Medulla oblongata (tissue), 1 donor: ENCODE measurements around the gene GCSAML.
"Not testable (repeated sequence)": the region's sequence is repeated elsewhere in the genome, so short reads cannot be mapped to it uniquely, and the experiment has no call there.

Experiments
- DNase-seq: peaks from one replicate; pipeline ENCODE4 v3.0.0-alpha.2; 2015; ENCODE audit errors: extremely low spot score

GCSAML gene

DNA sequence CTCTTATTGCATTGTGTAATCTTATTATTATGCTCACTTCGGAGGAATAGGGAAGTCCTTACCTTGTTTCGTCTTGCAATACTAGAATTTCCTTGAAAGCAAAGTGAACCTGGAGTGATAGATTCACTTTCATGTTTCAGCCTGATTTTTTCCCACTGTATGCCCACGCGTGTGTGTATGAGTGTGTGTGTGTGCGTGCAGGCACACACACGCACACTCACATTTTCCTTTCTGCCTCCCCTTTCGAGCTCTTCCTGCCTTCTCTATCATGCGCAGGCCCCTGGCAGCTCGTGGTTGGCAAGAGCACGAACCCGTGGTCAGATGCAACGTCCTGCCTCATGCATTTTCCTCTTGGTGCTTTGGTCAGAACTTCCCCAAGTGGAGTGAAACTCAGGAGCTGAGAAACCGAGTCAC, at the start of gene GCSAML:
TSS of gene GCSAML (plus strand) at position 366 of the 414 bp plus-strand sequence. CDS start 58 bp downstream, outside the sequence.
- DNase-seq, result no peak

DNA sequence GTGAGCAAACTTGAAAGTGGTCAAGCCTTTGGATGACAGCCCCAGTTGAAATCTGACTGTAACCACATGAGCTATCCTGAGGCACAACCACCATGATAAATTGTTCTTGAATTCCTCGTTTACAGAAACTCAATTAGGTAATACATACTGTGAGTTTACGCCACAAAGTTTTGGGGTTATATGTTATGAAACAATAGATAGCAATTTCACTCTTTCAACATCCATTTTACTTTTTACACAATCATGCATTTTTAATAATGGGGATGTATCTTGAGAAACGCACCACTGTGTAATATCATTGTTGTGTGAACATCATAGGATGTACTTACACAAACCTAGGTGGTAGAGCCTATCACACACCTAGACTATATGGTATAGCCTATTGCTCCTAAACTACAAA, 48.1 kb upstream of the GCSAML start:
- DNase-seq, result no peak

DNA sequence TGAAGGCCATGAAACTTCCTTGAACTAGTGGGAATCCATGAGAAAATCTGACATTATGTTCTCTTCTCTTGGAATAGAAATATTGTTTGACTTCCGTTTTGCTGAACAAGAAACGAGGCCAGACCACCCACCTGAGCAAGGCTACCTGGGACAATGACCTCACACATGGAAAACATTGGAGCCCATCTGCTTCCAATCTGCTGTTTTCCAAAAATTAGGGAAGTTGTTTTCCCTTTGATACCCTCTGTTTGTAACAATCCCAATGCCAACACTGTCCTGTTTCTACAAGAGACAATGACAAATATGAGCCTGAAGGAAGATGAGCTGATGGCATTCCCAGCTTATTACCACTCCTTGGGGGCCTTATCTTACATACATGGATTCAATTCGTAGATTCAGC, 42.1 kb upstream of the GCSAML start:
- DNase-seq, result no peak

DNA sequence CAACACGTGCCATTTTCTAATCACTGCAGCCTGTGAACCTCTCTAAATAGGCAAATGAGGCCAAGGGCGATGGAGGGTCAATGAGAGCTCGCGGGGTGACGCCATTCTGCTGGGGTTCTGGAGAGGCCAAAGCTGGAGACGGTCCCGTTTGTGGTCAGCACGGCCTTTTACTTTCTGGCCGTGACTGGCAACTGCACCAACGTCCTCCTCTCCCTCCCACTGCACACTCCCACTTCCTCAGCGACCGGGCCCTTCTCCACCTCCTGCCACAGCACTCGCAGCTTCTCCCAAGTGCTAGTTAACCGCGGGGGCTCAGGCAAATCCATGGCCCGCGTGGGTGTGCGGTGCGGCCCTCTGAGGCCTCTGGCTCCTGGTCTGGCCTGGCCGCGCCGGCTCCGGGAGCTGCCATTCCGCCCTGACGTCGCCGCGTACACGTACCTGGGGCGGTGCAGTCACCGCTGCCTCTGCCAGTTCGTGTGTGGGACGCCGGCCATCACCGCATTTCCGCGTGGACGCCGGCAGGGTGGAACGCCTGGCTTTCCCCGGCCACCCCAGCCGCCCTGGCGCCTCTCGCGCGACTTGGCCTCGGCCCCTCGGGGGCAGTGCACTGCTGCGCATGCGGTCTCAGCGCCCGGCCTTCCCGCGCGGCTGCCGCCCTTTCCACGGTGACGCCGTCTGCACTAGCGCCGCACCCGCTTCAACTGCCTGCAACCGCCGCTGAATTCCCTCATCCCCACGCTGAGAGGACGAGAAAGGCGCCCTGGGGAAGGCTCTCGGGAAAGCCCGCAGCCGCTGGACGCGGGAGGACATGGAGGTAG, 30.9 kb upstream of the GCSAML start:
- DNase-seq, result no peak

DNA sequence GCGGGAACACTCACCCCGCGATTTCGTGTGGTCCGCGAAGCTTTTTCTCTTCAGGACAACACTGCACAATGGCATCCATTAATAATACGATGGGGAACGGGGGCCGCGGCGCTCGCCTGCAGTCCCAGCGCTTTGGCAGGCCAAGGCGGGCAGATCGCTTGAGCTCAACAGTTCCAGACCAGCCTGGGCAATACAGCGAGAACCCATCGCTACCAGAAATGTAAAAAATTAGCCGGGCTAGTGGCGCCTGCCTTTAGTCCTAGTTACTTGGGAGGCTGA, 30.4 kb upstream of the GCSAML start:
- no peak for DNase-seq

DNA sequence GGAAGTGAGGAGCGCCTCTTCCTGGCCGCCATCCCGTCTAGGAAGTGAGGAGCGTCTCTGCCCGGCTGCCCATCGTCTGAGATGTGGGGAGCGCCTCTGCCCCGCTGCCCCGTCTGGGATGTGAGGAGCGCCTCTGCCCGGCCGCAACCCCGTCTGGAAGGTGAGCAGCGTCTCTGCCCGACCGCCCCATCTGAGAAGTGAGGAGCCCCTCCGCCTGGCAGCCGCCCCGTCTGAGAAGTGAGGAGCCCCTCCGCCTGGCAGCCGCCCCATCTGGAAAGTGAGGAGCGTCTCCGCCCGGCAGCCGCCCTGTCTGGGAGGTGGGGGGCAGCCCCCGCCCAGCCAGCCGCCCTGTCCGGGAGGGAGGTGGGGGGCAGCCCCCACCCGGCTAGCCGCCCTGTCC, 27.0 kb upstream of the GCSAML start:
- not testable (repeated sequence) for DNase-seq

DNA sequence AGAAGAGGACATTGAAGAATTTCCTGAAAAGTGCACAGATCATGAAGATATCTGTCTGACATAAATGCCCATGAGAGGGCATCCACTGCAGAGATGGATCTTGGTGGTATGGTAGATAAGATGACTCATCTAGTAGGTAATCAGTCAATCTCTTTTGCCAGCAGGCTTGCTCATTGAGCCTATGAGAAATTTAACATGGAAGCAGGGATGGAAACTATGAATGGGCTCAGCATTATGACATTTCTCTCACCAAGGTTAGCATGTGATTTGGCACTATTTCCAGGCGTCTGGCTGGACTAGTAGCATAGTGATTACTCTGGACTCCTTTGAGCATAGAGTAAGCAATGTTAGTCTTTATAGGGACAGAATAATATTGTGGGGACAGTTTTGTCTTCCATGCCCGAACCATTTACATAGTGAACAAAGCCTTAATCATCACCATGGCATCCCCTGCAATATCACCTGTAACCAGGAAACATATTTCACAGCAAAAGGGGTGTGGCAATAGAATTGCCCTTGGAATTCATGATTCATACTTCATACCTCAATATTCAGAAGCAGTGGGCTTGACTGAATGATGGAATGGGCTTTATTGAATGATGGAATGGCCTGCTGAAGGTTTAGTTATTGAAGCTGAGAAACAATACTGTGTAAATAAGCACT, 20.0 kb upstream of the GCSAML start:
- no peak for DNase-seq

DNA sequence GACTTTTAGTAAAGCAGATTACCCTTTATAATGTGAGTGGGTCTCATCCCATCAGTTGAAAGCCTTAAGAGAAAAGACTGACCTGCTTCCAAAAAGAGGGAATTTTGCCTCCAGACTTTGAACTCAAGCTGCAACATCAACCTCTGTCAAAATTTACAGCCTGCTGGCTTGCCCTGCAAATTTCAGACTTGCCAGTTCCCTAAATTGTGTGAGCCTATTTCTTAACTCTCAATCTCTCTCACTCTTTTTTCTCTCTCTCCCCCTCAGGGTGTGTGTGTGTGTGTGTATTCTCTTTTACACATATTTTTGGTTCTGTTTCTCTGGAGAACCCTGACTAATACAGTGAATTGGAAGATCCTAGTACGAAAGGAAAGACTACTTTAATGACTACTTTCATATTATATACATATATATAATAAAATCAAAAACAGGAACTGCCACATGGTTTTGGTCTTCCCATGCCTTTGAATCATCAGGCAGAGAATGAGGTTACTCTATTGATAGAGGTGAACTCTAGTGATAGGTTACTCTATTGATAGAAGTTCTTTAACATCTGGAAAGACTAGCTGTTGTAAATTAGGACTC, 19.1 kb upstream of the GCSAML start:
- DNase-seq, result no peak

DNA sequence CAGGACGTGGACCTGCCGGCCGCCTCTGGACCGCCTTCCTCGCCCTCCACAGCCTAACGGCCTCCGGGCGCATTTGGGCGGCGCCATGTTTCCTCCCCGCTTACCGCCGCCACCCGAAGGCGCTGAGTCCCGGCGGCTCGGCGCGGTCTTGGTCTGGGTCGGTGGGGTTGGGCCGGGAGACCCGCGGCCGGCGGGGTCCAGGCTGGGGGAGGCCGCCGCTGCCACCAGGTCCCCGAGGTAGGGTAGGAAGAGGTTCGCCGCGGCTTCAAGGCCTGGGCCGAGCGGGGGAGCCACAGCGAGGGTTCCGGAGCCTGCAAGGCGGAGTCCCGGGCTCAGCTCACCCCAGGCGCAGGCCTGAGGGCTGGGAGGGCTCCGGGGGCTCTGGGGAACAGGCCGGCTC, 18.1 kb upstream of the GCSAML start:
- DNase-seq, result no peak

DNA sequence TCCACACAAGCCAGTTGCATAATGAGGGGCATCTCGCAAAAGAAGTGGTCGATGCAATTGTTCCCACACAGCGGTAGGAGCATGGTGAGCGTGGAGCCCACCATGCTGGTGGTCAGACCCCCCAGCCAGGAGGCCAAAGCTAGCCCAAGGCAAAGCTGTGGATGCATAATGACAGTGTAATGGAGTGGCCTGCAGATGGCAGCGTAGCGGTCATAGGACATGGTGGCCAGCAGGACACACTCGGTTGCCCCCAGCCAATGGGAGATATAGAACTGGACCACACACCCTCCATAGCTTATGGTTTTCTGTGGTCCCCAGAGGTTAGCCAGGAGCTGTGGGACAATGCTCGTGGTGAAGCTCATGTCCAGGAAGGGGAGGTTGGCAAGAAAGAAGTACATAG, 17.0 kb upstream of the GCSAML start:
- DNase-seq, result no peak

DNA sequence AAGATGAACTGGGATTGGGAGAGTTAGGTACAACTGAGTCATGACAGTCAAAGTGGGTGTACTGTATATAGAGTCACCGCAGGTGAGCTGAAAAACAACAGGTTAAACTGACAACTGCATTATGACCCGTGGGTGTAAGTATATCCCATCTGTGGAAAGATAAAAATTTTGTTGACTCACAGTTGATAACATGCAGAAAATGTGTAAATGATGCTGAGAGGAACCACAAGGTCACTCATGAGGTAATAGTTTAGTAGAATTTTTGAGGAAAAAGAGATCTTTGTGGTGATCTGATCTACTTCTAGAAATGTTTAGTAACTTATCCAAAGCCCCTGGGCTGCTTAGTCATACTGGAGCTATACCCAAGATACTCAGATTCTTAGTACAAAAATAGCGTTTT, 13.5 kb upstream of the GCSAML start:
- no peak for DNase-seq

DNA sequence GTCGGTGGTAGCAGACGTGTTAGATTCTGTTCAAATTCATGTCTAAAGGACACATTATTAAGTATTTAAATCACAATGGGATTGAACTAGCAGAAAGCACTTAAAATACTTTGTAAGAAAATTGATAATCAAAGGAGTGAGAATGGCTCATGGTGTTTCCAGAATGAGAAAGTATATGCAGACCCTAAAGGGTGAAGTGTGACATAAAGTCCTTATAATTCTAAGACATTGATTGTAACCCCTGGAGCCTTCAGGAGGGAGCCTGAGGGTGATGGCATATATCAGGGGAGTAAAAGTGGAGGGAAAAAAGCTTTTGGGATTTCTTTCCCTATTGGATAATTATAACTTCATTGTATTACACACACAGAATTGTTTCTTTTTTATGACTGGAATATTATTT, 12.6 kb upstream of the GCSAML start, which contains the start of gene OR2C3:
TSS of gene OR2C3 (minus strand) at position 101 of the 400 bp plus-strand sequence. CDS start 3,929 bp downstream, outside the sequence.
- DNase-seq, result no peak

DNA sequence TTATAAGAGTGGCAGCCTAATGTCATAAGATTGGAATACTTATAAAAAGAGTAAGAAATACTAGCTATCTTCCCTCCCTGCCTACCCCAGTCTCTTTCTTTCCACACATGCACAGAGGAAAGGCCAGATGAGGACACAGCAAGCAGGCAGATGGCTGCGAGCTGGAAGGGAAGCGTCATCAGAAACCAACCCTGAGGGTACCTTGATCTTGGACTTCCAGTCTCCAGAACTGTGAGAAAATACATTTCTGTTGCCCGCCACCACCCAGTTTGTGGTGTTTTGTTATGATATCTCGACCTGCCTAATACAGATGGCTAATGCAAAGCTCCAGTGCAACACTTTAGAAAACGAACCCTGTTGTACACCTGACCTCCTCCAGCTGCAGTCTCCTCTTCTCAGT, 10.4 kb upstream of the GCSAML start:
- no peak for DNase-seq

DNA sequence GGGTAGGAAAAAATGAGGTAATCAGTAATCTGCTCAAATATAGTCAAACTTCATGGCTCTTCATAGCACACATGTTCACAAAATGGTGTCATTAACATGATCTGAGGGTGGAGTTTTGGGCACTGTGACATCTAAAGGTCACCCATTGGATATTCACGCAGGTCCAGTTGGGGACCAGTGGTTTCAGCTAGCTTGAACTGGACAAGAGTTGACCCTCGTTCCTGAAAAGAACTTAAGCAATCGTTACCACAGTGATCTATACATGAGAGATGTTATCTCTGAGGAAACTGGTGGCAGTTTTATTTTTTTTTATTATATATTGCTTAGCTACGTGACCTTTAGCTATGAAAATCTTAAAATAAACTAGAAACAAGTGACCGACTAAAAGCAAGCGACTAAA, 9.7 kb upstream of the GCSAML start:
- DNase-seq, result no peak

DNA sequence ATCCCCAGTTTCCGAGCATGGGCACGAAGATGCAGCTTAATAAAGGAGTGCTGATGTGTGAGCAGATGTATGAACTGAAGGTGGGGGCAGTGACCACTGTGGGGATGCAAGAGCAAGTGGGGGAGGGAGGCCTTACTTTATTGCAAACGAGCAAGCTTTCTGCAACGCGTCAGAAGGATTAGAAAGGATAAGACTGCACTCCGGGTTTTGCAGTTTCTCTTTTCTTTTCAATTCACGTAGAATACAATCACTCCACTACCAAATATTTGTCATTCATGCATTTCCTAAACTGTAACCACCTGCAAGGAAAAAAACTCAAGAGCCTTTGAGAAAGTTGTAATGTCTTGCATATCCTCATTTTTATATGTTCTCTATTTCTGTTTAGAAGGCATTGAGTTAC, 8.4 kb upstream of the GCSAML start:
- DNase-seq, result no peak

DNA sequence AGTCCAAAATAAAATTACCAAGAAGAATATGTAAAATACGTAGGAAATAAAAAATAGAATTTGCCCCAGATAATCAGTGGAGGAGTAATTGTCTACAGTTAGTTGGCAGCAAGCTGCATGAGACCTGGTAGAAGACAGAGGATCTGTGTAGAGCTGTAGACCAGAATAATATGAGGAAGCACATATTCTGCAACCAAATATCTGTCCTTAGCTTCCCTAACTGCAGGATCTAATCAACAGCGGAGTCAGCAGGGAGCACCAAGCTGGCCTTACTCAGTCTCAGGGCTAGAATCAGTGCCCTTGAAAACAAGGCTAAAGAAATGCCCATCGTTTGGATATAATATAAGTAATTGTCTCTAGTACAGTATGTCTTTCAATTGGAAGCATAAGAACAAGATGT, 6.1 kb upstream of the GCSAML start:
- no peak for DNase-seq

DNA sequence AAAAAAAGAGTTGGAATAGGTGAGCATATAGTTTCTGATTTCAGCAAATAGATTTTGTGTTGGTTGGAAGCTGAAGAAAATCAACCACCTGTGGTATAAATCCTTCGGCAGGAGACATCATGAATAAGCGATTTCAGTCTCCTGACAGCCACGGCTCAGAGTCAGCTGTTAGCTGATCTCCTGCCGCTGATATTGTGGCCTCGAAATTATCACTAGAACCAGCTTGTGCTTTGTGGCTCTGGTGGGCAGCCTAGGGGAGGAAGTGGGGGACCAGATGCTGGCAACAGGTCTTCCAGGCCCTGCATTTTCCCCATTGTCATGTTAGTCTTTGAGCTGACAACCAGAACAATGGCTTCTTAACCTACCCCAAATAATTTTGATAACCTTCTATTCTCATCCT, 842 bp upstream of the GCSAML start:
- DNase-seq, result no peak

DNA sequence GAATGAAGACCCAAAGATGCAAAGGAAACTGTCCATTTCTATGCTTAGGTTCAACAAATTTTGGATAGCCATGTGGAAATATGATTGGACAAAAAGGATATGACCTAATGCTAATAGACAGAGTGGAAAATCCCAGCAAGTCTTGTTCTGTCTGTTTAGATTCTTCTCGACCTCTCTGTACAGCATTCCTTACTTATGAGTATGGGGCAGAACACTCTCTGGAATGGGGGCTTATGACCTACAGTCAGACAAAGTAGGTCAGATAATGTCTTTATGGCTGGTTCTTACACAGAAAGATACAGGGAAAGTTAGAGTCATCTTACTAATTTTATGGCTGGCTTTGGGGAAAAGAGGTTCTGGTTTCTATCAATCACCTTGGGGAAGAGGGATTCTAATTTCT, 2.8 kb downstream of the GCSAML start:
- no peak for DNase-seq

DNA sequence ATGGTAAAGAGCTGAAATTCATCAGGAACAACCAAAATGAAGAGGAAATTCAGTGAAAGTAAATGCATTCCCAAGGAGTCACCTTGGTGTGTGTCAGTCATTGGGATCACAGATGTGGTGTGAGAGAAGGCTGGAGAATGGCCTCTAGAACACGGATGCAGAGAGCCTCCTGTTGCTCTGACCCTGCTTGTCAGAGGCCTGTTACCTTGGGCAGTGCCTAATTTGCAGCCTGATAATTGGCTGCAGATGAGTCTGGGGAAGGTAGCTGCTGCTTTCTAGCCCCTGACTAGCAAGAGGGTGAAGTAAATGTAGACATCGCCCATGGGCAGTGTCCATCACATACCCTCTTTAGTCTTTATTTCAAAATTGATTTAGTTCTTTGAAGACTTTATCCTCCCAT, 3.3 kb downstream of the GCSAML start:
- DNase-seq, result no peak

DNA sequence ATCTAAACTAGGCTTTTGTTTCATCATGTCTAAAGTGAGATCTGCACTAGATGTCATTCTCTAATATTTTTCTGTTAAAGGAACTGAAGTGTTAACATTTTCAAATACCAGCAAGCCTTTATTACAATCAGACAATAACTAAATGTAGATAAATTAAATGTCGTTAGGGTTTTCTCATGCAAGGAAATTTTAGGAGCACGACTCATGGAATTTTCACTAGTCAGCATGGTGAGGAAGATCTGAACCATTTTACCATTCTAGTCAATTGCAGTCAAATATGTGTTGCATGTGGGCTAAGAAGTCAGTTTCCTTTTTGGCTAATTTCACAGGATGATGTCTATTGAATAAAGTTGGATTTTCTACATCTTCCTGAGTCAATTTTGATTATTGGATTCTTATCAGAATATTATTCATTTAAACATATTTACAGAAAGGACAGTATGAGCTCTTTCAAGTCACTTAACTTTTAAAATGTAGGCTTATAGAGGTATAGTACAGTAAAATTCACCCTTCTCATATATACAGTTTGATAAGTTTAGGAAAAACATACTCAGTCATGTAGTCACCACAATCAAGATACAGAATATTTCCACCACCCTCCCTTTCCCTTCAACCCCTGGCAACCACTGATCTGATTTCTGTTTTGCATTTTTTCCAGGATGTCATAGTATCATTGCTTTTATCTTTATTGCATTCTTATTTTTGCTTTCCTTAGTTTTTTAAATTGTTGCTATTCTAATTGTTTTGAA, 9.2 kb downstream of the GCSAML start:
- DNase-seq, result no peak

DNA sequence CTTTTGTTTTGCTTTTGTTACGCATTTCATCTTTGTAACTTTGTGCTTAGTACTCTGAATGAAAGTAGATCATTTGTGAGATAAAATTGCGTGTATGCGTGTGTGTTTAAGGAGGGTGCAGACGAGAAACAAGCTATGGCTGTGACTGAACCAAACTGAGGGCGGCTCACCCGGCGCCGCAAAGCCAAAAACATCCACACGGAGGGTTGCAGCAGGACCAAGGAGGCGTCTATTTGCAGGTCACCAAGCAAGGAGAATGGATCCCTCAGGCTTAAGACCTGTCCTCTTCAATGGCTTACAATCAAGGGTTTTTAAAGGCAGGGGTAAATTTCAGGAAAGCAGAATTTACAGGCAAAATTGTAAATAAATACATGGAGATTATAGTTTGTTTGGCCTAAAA, 12.8 kb downstream of the GCSAML start:
- no peak for DNase-seq

DNA sequence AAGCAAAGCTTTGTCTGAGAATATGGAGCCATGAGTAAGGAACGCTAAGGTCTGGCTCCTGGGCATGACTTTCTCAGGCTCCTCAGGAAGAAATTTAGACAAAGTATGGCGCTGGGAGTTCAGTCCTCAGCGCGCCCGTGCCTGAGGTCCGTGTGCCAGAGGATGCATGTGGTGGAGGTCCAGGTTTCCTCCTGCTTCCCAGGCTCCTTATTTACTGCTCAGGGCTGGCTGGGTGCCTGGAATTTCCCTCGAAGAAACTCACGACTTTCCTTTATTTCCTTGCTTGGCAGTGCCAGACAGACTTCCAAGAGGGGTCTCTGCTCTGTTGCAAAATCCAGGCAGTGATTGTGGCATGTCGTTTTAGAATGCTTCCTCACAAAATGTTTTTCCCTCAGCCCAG, 13.3 kb downstream of the GCSAML start:
- no peak for DNase-seq

DNA sequence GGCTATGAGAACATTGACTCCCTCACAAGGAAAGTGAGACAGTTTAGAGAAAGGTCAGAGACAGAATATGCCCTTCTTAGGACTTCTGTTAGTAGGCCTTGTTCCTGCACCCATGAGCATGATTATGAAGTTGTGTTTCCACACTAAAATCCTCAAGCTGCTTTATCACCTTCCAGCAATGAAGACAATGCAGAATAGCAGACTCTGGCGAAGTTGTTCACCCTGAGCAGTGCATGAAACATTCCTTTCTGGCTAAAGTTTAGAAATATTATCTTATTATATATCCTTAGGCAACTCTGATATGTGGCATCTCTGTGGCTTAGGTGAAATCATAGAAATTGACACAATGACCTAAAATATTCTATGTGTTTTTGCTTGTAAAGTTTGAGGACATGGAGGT, 25.3 kb downstream of the GCSAML start:
- no peak for DNase-seq
